ENCODE data around the gene GNG2. TPM values are rescaled to one million over a fixed set of nuclear protein-coding genes. Genes with fewer than 3 reads are reported as not detected.

Gene GNG2
- total and polyA plus RNA-seq, 2 of the 8 experiments (the other 6 are each of a cell fraction or from before 2014, with no cell fraction given): 8.2 to 17.9 TPM

DNA sequence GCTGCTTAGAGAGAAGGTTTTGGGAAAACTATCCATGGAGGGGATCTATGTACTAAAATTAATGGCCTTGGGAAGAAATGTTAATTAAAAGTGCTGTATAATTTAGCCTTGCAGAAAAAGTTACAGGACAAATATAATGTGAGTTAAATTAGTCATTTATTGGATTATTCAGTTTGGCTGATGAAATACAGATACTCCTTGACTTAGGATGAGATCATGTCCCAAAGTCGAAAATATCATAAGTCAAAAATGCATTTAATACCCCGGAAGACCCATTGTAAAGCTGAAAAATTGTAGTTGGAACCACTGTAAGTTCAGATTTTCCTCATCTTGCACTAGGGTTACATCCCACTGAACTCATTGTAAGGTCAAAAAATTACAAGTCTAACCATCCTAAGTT lies 138.7 kb downstream of the GNG2 start:
- Histone ChIP-seq H2AK5ac (ENCODE audit: low read depth, low read length) (no peak overlapping the region), H3K4ac (replicated peaks; ENCODE audit: insufficient read length, low read depth, low read length) (no peak overlapping the region), H4K8ac (ENCODE audit: extremely low read depth, insufficient read depth, low read length) (no peak overlapping the region), H3K79me2 (ENCODE audit: control insufficient read depth in 1 of 2, insufficient read depth in 2 of 2, low read length in 2 of 2) (peaks cover 0 to 34% of the 10 kb centered on the region in 2 experiments; a peak in 2 of 4 replicates), H2BK5ac (ENCODE audit: low read depth, low read length) (no peak overlapping the region), H3K14ac (ENCODE audit: insufficient read length) (no peak overlapping the region), H3K4me2 (ENCODE audit: insufficient read depth in 1 of 2, low read depth in 2 of 2, low read length in 2 of 2) (no peak overlapping the region), H3K36me3 (ENCODE audit: control insufficient read depth in 2 of 4, insufficient read depth in 4 of 4, low read length in 3 of 4) (peaks cover 25 to 89% (median 51%) of the 10 kb centered on the region in 4 experiments), H2AFZ (ENCODE audit: low read length) (no peak overlapping the region), H3K23me2 (ENCODE audit: low read depth, low read length) (no peaks in the 10 kb centered on the region), H4K5ac (ENCODE audit: insufficient read length, low read depth, low read length) (no peak overlapping the region), H3K9ac (replicated peaks in 1 of 4; ENCODE audit: extremely low read depth in 1 of 4, low read depth in 3 of 4, low read length in 3 of 4) (no peak overlapping the region; a peak in 1 of 7 replicates), H2BK15ac (ENCODE audit: low read length) (no peak overlapping the region), H4K91ac (replicated peaks; ENCODE audit: insufficient read length, low read length) (no peak overlapping the region), H3K4me1 (replicated peaks in 1 of 4; ENCODE audit: control insufficient read depth in 3 of 4, insufficient read depth in 4 of 4, low read length in 3 of 4) (peaks cover 0 to 3% (median 0%) of the 10 kb centered on the region in 4 experiments; a peak in 1 of 7 replicates), H3K4me3 (ENCODE audit: extremely low read depth in 1 of 4, insufficient read depth in 2 of 4, low read depth in 3 of 4, low read length in 4 of 4) (no peak overlapping the region), H3K27ac (ENCODE audit: low read depth, low read length) (no peak overlapping the region), H3K9me3 (ENCODE audit: insufficient read depth in 2 of 2, low read depth in 1 of 2, low read length in 1 of 2) (no peaks in the 10 kb centered on the region), H4K20me1 (replicated peaks in 1 of 2; ENCODE audit: control insufficient read depth in 1 of 2, insufficient read depth in 2 of 2, low read length in 2 of 2) (peaks cover 2 to 6% of the 10 kb centered on the region in 2 experiments), H2BK12ac (ENCODE audit: low read depth, low read length) (no peak overlapping the region), H3K79me1 (ENCODE audit: low read depth, low read length) (peaks cover 2% of the 10 kb centered on the region), H3K18ac (ENCODE audit: extremely low read depth, low read length) (no peak overlapping the region), H3K27me3 (replicated peaks in 1 of 4; ENCODE audit: control insufficient read depth in 3 of 4, extremely low read depth in 1 of 4, insufficient read depth in 3 of 4, low read length in 3 of 4) (no peaks in the 10 kb centered on the region), H3K23ac (ENCODE audit: insufficient read length) (no peak overlapping the region), H2BK20ac (ENCODE audit: low read length) (no peak overlapping the region), H2BK120ac (replicated peaks; ENCODE audit: low read depth, low read length) (no peak overlapping the region), H3K56ac (replicated peaks; ENCODE audit: insufficient read length, low read depth, low read length) (no peak overlapping the region)
- POLR2A ChIA-PET (ENCODE audit: partially characterized antibody): no interaction called here
- no peak for FAIRE-seq
- CTCF ChIA-PET (ENCODE audit: partially characterized antibody): interaction anchor here (0.6 to 1.8 kb wide), 3 partner anchors 11 to 274 kb away, joined by 3 to 5 read pairs (median 3); no protein-coding TSS in a partner anchor
- 91% methylated on average over 2 of the region's 2 CpGs; no CpG with 5 or more reads in 1 of the 2 experiments for WGBS, 2 experiments (ENCODE audit: extremely low coverage in 1 of 2, insufficient coverage in 1 of 2, insufficient read length in 1 of 2, insufficient replicate concordance in 2 of 2, low coverage in 1 of 2, low lambda C conversion rate in 2 of 2, missing lambda C conversion rate in 1 of 2)
- DNase-seq (ENCODE audit: low read depth in 1 of 2, low spot score in 2 of 2): no peak
- TF ChIP-seq ATF3 (IDR thresholded peaks at IDR 0.05; ENCODE audit: insufficient read depth, low read depth, low read length): no peak
- TF ChIP-seq CHD1 (IDR thresholded peaks at IDR 0.05; ENCODE audit: low read depth, low read length): no peak
- TF ChIP-seq SIX5 (IDR thresholded peaks at IDR 0.05; ENCODE audit: low read depth, low read length): no peak
- TF ChIP-seq, protein P1, sequence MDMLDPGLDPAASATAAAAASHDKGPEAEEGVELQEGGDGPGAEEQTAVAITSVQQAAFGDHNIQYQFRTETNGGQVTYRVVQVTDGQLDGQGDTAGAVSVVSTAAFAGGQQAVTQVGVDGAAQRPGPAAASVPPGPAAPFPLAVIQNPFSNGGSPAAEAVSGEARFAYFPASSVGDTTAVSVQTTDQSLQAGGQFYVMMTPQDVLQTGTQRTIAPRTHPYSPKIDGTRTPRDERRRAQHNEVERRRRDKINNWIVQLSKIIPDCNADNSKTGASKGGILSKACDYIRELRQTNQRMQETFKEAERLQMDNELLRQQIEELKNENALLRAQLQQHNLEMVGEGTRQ (IDR thresholded peaks at IDR 0.05; ENCODE audit: low read length): no peak
- TF ChIP-seq SP1 (IDR thresholded peaks at IDR 0.05; ENCODE audit: low read depth, low read length): no peak
- TF ChIP-seq, protein P2, sequence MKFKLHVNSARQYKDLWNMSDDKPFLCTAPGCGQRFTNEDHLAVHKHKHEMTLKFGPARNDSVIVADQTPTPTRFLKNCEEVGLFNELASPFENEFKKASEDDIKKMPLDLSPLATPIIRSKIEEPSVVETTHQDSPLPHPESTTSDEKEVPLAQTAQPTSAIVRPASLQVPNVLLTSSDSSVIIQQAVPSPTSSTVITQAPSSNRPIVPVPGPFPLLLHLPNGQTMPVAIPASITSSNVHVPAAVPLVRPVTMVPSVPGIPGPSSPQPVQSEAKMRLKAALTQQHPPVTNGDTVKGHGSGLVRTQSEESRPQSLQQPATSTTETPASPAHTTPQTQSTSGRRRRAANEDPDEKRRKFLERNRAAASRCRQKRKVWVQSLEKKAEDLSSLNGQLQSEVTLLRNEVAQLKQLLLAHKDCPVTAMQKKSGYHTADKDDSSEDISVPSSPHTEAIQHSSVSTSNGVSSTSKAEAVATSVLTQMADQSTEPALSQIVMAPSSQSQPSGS (IDR thresholded peaks at IDR 0.05; ENCODE audit: low read length): no peak
- no peak for TF ChIP-seq FOSL1 (IDR thresholded peaks at IDR 0.05; ENCODE audit: insufficient read depth, low read depth, low read length)
- TF ChIP-seq TEAD4 (IDR thresholded peaks at IDR 0.05; ENCODE audit: low read depth, low read length): no peak
- no peak for TF ChIP-seq BACH1 (IDR thresholded peaks at IDR 0.05; ENCODE audit: low read length)
- TF ChIP-seq, protein P3, sequence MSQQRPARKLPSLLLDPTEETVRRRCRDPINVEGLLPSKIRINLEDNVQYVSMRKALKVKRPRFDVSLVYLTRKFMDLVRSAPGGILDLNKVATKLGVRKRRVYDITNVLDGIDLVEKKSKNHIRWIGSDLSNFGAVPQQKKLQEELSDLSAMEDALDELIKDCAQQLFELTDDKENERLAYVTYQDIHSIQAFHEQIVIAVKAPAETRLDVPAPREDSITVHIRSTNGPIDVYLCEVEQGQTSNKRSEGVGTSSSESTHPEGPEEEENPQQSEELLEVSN (IDR thresholded peaks at IDR 0.05): no peak
